ENCODE results near the gene TAF1C.

The TAF1C gene

DNA sequence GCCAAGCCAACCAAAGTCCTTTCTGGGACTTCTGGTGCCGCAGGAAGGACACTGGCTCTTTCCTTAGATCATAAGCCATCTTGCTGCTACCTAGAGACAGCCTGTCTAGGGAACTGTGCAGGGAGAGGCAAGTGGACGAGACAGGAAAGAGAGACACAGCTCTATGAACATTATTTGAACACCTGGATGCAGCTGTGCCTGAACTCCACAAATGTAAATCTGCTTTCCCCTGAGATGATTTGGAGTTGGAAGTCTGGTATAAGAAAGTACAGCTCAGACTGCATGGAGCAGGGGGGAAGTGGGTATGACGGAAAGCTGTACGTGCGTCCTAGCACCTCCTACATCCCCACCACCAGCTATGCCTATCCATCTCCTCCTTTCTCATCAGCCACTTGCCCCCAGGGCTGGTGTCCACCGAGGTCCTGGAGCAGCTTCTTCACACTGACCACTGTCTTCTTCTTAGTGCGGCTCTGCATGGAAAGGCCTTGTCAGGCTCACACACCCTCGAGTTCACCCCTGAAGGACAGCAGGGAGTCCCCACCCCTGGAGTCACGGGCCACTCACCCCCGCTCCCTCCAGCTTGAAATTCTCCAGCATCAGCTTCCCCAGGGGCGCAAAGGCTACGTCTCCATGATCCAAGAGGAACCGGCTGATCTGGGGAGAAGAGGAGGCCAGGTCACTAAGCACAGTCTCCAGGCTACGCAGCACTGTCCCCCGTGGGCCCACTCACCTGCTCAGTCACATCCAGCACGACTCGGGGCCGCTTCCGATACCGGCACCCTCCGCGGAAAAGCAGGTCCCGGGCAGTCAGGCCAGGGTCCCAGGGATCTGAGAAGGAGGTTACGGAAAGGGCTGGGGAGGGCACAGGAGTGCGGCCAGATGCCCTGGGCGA lies 3.9 kb downstream of the TAF1C start:
- no peak for DNase-seq

- no peak for DNase-seq
These were observed 4.8 kb downstream of the TAF1C start for GRCh38 chr16:84182104-84182503.

- no peak for DNase-seq
These were observed 5.5 kb downstream of the TAF1C start for GRCh38 chr16:84181144-84181915.

- no peak for DNase-seq
These were observed 6.2 kb downstream of the TAF1C start for GRCh38 chr16:84180519-84181140.

DNA sequence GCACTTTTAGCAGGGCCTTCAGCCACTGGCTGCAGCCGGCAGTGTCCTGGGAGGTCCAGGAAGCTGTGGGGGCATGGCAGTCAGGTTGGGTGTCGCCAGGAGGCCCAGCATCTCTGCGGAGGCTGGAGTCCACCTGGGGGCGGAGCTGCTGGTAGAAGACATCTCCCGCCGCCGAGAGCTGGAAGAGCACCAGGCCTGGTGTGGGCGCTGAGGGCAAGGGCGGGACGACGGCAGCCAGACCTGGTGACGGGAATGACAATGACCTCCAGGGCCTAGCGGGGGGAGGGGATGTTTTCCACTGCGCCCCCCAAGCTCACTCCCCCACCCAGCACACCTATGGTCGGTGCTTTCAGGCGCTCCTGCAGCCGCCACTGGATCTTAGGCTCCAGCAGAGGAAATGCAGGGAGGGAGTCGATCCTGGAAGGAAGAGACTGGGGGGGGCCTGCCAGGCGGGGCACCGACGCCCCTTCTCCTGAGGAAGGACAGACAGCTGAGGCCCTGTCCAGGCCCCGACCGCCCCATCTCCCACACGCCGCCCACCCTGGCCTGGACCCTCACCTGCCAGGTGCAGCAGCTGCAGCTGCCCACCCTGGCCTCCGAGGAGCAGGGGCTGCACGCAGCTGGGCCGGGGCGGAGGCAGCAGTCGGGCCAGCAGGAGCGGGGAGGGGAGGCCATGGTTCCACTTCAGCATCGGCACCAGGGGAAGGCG lies 7.1 kb downstream of the TAF1C start:
- no peak for DNase-seq

GRCh38 chr16:84178892-84179611 lies 7.8 kb downstream of the TAF1C start:
- DNase-seq: no peak

DNA sequence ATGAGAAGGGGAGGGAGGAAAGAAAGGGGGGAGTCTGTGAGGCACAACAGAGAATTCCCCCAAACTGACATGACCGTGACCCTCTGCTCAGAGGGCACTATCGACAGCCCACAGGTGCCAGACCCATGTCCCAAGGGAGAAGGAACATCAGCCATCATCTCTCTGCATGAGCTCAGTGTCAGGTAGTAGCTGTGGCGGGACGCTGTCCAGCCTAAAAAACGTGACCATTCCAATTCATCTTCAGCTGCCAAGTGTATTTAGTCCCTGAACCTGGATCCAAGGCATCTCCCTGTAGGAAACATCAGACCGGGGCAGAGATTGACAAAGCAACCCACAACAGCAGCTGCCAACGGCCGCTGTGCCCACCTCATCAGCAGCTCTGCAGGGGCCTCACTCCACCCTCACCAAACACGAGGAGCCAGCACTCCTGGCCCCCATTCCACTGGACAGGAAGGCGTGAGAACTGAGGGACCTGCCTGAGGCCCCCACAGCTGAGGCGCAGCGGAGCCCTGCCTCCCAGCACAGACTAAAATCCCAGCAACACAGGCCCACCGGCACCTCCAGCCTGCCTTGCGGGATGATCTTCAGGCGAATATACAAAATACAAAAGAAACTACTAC lies 8.6 kb downstream of the TAF1C start:
- no peak for DNase-seq

- DNase-seq: peak; percentile 43
These were observed 9.2 kb downstream of the TAF1C start for GRCh38 chr16:84177741-84178073.

GRCh38 chr16:84176192-84177053 lies 10.4 kb downstream of the TAF1C start:
- no peak for DNase-seq

DNA sequence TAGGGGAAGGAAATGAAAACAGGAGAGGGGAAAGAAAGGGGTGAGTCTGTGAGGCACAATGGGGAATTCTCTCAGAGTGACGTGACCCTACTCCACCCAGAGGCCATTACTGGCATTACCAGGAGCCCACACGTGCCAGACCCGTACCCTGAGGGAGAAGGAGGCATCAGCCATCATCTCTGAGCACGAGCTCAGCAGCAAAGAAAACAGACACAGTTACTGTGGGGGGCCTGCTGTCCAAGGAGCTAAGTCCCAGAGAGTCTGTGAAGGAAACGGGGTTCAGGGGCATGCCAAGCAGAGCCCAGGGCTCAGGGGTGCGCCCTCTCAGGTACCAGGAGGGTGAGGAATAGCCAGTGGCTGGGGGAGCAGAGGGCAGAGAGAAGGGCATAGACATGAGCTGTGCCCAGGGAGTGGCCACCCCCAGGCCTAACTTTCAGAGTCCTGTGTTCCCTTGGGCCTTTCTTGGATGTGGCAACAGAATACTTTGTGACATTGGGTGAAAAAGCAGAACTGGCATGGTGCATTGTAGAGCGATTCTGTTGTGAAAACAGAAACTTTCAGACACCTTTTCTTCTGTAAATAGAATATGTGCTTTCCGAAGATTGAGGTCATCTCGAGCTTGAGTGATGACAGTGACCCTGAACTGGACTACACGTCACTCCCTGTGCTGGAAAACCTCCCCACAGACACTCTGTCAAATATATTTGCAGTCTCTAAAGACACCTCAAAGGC lies 11.3 kb downstream of the TAF1C start:
- peak; percentile 80 for DNase-seq

- DNase-seq: no peak
These were observed 12.5 kb downstream of the TAF1C start for GRCh38 chr16:84174396-84174795.

- no peak for DNase-seq
These were observed 17.0 kb downstream of the TAF1C start for GRCh38 chr16:84169765-84170310.

DNA sequence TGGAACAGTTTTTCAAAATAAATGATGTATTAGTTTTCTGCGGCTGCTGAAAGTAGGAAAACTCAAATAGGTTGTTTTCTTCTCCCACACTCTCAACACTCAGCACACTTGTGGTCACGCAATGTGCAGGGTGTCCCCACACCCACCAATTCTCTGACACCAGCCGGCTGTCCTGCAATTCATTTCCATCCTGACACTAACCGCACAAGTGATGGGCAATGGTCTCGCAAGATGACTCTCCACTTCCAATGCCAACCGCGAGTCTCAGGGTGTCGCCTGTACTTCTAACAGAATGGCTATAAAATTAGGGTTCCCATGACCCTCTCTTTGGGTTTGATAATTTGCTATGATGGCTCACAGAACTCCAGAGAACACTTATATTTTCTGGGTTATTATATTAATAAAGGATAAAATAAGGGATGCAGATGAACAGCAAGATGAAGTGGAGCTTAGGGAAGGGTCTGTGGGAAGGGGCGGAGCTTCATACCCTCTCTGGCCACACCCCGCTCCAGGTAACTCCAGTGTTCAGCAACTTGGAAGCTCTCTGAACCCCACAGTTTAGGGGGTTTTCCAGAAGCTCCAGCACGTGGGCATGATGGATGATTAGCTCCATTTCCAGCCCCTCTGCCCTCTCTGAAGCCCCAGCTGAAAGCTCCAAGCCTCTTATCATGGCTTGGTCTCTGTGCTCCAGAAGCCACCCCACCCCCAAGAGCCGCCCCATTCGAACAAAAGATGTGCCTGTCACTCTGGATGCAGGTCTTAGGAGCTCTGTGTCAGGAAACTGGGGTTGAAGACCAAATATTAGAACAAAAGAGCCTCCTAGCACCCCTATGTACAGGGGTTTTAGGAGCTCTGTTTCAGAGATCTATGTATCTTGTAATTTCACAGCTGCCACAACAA lies 19.8 kb downstream of the TAF1C start:
- DNase-seq: peak; percentile 65

GRCh38 chr16:84165746-84166145 lies 21.1 kb downstream of the TAF1C start:
- DNase-seq: no peak

- no peak for DNase-seq
These were observed 25.1 kb downstream of the TAF1C start for GRCh38 chr16:84161801-84162200.

DNA sequence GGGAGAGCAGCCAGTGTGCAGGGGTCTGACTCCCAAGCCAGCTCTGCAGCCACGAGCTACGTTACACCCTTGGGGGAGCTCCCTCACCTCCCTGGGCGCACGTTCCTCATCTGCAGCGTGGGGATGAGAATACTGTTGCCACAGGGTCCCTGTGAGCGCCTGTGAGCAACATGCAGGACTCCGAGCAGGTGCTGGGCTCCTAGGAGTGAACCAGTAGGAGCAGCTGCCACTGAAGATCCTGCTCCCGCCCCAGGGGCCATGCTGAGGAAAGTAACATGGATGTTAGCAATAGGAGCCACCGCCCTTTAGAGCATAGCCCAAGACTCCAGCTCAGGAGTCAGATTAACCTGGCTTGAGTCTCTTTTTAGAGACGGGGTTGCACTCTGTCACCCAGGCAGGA lies 25.8 kb downstream of the TAF1C start:
- DNase-seq: no peak

GRCh38 chr16:84159800-84160199 lies 27.1 kb downstream of the TAF1C start:
- no peak for DNase-seq

- DNase-seq: no peak
These were observed 27.9 kb downstream of the TAF1C start for GRCh38 chr16:84159007-84159406.

GRCh38 chr16:84156342-84156784 lies 30.5 kb downstream of the TAF1C start:
- no peak for DNase-seq

All from stimulated activated CD8-positive, alpha-beta memory T cell treated with anti-CD3 and anti-CD28 coated beads, Interleukin-4, amount 100 ng/mL, for 48 hours (primary cell).